ENCODE data around the gene MYO15B. TPM values are rescaled to one million over a fixed set of nuclear protein-coding genes. Genes with fewer than 3 reads are reported as not detected.

The MYO15B gene
- total and polyA plus RNA-seq, 2 of the 13 experiments (the other 11 are each of a cell fraction or from before 2014, with no cell fraction given): 2.8 to 8.1 TPM

DNA sequence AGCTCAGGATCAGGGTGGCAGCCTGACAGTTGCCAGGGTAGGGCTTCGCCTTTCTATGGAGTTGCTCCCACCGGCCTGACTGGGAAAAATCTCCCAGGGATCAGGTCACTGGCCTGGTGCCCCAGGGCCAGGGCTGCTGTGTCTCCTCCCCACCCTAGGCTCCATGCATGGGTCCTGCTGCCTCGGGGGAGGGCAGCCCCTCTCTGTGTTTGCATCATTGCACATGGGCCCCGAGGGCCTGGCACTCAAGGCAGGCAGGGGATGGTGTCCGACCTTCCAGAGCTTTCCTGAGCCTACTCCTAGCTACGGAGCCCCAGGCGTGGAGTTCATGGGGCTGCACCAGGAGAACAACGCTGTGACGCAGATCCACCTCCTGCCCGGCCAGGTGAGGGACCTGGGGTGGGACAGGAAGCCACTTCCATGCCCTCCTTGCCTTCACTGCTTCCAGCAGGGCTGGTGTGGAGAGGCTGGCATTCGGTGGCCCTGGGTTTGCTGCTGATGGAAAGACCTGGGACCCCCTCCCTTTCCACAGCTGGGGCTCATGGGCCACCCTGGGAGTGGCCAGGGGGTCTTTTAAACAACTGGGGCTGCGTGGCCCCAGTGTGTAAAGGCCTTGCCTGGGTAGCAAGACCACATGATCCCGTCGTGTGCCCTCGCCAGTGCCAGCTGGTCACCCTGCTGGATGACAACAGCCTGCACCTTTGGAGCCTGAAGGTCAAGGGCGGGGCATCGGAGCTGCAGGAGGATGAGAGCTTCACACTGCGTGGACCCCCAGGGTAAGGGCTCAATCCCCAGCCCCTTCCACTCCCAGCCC is 29.5 kb upstream of the MYO15B start (continued):
- TF ChIP-seq, protein P1, sequence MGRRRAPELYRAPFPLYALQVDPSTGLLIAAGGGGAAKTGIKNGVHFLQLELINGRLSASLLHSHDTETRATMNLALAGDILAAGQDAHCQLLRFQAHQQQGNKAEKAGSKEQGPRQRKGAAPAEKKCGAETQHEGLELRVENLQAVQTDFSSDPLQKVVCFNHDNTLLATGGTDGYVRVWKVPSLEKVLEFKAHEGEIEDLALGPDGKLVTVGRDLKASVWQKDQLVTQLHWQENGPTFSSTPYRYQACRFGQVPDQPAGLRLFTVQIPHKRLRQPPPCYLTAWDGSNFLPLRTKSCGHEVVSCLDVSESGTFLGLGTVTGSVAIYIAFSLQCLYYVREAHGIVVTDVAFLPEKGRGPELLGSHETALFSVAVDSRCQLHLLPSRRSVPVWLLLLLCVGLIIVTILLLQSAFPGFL (CRISPR knock-in tag; IDR thresholded peaks at IDR 0.05): no peak
- TF ChIP-seq KDM1A (CRISPR knock-in tag; IDR thresholded peaks at IDR 0.05) (0 out of 2 replicates have a peak, but pooled peaks have one; percentile 3), ZNF713 (CRISPR knock-in tag; IDR thresholded peaks at IDR 0.05) (no peak), ELF4 (CRISPR knock-in tag; IDR thresholded peaks at IDR 0.05; ENCODE audit: borderline replicate concordance) (no peak), ZSCAN21 (CRISPR knock-in tag; IDR thresholded peaks at IDR 0.05; ENCODE audit: borderline replicate concordance) (no peak), ZNF564 (CRISPR knock-in tag; IDR thresholded peaks at IDR 0.05) (no peak), GABPB1 (CRISPR knock-in tag; IDR thresholded peaks at IDR 0.05) (no peak; the same call in 1 of the 2 replicates), NKX3-1 (CRISPR knock-in tag; IDR thresholded peaks at IDR 0.05) (no peak), ELK4 (CRISPR knock-in tag; IDR thresholded peaks at IDR 0.05; ENCODE audit: borderline replicate concordance) (no peak), ZFP91 (CRISPR knock-in tag; IDR thresholded peaks at IDR 0.05; ENCODE audit: borderline replicate concordance) (no peak; the same call in 1 of the 2 replicates), HNF1B (CRISPR knock-in tag; IDR thresholded peaks at IDR 0.05) (no peak; the same call in 1 of the 2 replicates), ZBTB42 (CRISPR knock-in tag; IDR thresholded peaks at IDR 0.05) (no peak), KLF13 (CRISPR knock-in tag; IDR thresholded peaks at IDR 0.05) (no peak; the same call in 1 of the 2 replicates), IKZF1 (IDR thresholded peaks at IDR 0.05) (no peak), ZFYVE20 (CRISPR knock-in tag; IDR thresholded peaks at IDR 0.05; ENCODE audit: borderline replicate concordance, low read depth) (no peak), ZNF7 (CRISPR knock-in tag; IDR thresholded peaks at IDR 0.05) (no peak), ZBTB1 (CRISPR knock-in tag; IDR thresholded peaks at IDR 0.05; ENCODE audit: borderline replicate concordance) (no peak)
- TF ChIP-seq, protein P2, sequence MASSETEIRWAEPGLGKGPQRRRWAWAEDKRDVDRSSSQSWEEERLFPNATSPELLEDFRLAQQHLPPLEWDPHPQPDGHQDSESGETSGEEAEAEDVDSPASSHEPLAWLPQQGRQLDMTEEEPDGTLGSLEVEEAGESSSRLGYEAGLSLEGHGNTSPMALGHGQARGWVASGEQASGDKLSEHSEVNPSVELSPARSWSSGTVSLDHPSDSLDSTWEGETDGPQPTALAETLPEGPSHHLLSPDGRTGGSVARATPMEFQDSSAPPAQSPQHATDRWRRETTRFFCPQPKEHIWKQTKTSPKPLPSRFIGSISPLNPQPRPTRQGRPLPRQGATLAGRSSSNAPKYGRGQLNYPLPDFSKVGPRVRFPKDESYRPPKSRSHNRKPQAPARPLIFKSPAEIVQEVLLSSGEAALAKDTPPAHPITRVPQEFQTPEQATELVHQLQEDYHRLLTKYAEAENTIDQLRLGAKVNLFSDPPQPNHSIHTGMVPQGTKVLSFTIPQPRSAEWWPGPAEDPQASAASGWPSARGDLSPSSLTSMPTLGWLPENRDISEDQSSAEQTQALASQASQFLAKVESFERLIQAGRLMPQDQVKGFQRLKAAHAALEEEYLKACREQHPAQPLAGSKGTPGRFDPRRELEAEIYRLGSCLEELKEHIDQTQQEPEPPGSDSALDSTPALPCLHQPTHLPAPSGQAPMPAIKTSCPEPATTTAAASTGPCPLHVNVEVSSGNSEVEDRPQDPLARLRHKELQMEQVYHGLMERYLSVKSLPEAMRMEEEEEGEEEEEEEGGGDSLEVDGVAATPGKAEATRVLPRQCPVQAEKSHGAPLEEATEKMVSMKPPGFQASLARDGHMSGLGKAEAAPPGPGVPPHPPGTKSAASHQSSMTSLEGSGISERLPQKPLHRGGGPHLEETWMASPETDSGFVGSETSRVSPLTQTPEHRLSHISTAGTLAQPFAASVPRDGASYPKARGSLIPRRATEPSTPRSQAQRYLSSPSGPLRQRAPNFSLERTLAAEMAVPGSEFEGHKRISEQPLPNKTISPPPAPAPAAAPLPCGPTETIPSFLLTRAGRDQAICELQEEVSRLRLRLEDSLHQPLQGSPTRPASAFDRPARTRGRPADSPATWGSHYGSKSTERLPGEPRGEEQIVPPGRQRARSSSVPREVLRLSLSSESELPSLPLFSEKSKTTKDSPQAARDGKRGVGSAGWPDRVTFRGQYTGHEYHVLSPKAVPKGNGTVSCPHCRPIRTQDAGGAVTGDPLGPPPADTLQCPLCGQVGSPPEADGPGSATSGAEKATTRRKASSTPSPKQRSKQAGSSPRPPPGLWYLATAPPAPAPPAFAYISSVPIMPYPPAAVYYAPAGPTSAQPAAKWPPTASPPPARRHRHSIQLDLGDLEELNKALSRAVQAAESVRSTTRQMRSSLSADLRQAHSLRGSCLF (CRISPR knock-in tag; IDR thresholded peaks at IDR 0.05; ENCODE audit: borderline replicate concordance): no peak

Measured in HepG2 (cell line).